ENCODE measurements around the gene POLE3.

The POLE3 gene

DNA sequence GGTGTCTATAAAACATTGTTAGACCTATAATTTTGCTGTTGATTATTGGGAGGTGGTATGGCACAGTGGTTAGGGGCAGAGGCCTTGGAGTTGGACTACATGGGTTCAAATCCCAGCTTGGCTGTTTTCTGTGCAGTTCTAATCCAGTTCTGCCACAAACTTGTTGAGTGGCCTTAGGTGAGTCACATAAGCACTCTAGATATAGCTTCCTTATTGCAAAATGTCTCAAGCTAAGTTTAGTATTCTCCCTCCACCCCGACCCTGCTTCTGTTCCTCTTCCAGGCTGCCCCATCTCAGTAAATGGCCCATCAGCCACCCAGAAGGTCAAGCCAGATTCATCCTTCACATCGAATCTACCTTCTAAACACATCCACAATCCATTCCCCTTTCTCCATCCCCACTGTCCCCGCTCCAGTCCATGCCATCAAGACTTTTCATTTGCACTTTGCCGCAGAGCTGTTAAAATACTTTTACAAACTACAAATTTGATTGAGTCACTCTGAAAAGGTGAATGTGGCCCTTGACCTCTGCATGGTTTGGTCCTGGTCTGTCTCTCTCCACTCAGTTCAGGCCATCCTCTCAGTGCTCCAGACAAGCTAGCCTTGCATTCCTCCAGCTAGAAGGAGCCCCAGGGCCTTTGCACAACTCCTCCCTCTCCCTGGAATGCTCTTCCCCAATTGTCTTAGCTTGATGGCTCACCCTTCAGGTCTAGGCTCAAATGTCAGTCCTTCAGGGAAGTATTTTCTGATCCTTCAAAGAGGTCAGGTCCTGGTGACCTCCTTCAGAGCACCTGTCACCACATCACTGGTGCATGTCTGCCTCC lies 23.7 kb downstream of the POLE3 start:
- TF ChIP-seq NFIC (IDR thresholded peaks at IDR 0.05) (no peak), ZBTB7A (IDR thresholded peaks at IDR 0.05; ENCODE audit: low read depth) (no peak), RAD21 (IDR thresholded peaks at IDR 0.05; ENCODE audit: low read depth) (no peak), EP300 (IDR thresholded peaks at IDR 0.05; ENCODE audit: borderline replicate concordance) (no peak), CREB1 (IDR thresholded peaks at IDR 0.05; ENCODE audit: low read depth) (no peak), YY1 (IDR thresholded peaks at IDR 0.05; ENCODE audit: low read depth) (no peak), TAF1 (IDR thresholded peaks at IDR 0.05; ENCODE audit: low read depth) (no peak), FOXM1 (IDR thresholded peaks at IDR 0.05; ENCODE audit: borderline replicate concordance, low read depth) (no peak), TCF12 (IDR thresholded peaks at IDR 0.05; ENCODE audit: low read depth) (no peak), MAX (IDR thresholded peaks at IDR 0.05) (no peak), EGR1 (IDR thresholded peaks at IDR 0.05) (no peak), TEAD4 (IDR thresholded peaks at IDR 0.05) (no peak), CEBPB (IDR thresholded peaks at IDR 0.05) (no peak)
- TF ChIP-seq, protein P1, sequence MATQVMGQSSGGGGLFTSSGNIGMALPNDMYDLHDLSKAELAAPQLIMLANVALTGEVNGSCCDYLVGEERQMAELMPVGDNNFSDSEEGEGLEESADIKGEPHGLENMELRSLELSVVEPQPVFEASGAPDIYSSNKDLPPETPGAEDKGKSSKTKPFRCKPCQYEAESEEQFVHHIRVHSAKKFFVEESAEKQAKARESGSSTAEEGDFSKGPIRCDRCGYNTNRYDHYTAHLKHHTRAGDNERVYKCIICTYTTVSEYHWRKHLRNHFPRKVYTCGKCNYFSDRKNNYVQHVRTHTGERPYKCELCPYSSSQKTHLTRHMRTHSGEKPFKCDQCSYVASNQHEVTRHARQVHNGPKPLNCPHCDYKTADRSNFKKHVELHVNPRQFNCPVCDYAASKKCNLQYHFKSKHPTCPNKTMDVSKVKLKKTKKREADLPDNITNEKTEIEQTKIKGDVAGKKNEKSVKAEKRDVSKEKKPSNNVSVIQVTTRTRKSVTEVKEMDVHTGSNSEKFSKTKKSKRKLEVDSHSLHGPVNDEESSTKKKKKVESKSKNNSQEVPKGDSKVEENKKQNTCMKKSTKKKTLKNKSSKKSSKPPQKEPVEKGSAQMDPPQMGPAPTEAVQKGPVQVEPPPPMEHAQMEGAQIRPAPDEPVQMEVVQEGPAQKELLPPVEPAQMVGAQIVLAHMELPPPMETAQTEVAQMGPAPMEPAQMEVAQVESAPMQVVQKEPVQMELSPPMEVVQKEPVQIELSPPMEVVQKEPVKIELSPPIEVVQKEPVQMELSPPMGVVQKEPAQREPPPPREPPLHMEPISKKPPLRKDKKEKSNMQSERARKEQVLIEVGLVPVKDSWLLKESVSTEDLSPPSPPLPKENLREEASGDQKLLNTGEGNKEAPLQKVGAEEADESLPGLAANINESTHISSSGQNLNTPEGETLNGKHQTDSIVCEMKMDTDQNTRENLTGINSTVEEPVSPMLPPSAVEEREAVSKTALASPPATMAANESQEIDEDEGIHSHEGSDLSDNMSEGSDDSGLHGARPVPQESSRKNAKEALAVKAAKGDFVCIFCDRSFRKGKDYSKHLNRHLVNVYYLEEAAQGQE (IDR thresholded peaks at IDR 0.05; ENCODE audit: low read depth): no peak
- TF ChIP-seq, protein P2, sequence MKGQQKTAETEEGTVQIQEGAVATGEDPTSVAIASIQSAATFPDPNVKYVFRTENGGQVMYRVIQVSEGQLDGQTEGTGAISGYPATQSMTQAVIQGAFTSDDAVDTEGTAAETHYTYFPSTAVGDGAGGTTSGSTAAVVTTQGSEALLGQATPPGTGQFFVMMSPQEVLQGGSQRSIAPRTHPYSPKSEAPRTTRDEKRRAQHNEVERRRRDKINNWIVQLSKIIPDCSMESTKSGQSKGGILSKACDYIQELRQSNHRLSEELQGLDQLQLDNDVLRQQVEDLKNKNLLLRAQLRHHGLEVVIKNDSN (IDR thresholded peaks at IDR 0.05): no peak

DNA sequence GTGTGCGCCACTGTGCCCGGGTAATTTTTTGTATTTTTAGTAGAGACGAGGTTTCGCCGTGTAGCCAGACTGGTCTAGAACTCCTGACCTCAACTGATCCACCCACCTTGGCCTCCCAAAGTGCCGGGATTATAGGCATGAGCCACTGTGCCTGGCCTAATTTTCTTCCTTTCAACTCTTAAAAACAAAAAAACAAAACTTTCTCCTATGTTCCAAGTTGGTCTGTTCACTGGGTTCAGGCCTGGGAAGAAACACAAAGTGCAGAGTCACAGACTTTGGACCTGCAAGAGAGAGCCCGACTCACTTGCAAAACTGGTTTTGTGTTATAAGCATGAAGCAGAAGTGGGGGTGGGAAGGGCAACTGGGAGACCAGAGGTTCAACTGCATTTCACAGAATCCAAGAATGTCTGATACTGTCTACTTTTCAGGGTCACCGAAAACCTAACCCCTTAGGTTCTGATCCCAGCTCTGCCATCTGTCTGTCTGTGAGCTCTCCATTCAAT lies 28.5 kb downstream of the POLE3 start:
- TF ChIP-seq, protein P1 (IDR thresholded peaks at IDR 0.05; ENCODE audit: low read depth): no peak
- TF ChIP-seq EP300 (IDR thresholded peaks at IDR 0.05; ENCODE audit: borderline replicate concordance): peak; percentile 16; the same call in 1 of the 2 replicates
- 0 out of 2 replicates have a peak, but pooled peaks have one; percentile 22 for TF ChIP-seq YY1 (IDR thresholded peaks at IDR 0.05; ENCODE audit: low read depth)

- TF ChIP-seq RAD21 (IDR thresholded peaks at IDR 0.05; ENCODE audit: low read depth) (no peak), TEAD4 (IDR thresholded peaks at IDR 0.05) (no peak), YY1 (IDR thresholded peaks at IDR 0.05; ENCODE audit: low read depth) (no peak), TCF12 (IDR thresholded peaks at IDR 0.05; ENCODE audit: low read depth) (no peak)
Measured at GRCh38 chr9:113380869-113381378, 29.6 kb downstream of the POLE3 start.

GRCh38 chr9:113376634-113377567 lies 33.6 kb downstream of the POLE3 start, which contains the start of gene HDHD3:
HDHD3 (minus strand) TSS chr9:113376986; CDS start chr9:113374354, 2,632 bp downstream.
- TF ChIP-seq TEAD4 (IDR thresholded peaks at IDR 0.05) (no peak), RAD21 (IDR thresholded peaks at IDR 0.05; ENCODE audit: low read depth) (no peak), TAF1 (IDR thresholded peaks at IDR 0.05; ENCODE audit: low read depth) (peak; percentile 64; the same call in 1 of the 2 replicates), EP300 (IDR thresholded peaks at IDR 0.05; ENCODE audit: borderline replicate concordance) (no peak), ZBTB7A (IDR thresholded peaks at IDR 0.05; ENCODE audit: low read depth) (peak; percentile 70), YY1 (IDR thresholded peaks at IDR 0.05; ENCODE audit: low read depth) (no peak), FOXM1 (IDR thresholded peaks at IDR 0.05; ENCODE audit: borderline replicate concordance, low read depth) (no peak), TCF12 (IDR thresholded peaks at IDR 0.05; ENCODE audit: low read depth) (no peak), CREB1 (IDR thresholded peaks at IDR 0.05; ENCODE audit: low read depth) (no peak), EGR1 (IDR thresholded peaks at IDR 0.05) (no peak), MAX (IDR thresholded peaks at IDR 0.05) (peak; percentile 42), NFIC (IDR thresholded peaks at IDR 0.05) (no peak), CEBPB (IDR thresholded peaks at IDR 0.05) (no peak)
- TF ChIP-seq, protein P1 (IDR thresholded peaks at IDR 0.05; ENCODE audit: low read depth): no peak
- TF ChIP-seq, protein P2 (IDR thresholded peaks at IDR 0.05): peak; percentile 41; the same call in 1 of the 2 replicates
